ENCODE data around the gene TPT1.
"Not testable (repeated sequence)": the region's sequence is repeated elsewhere in the genome, so short reads cannot be mapped to it uniquely, and the experiment has no call there.

- TF ChIP-seq CTCF (IDR thresholded peaks at IDR 0.05; ENCODE audit: low read depth, low read length); EZH2phosphoT487 (IDR thresholded peaks at IDR 0.05; ENCODE audit: low read depth): not testable (repeated sequence)
Measured at GRCh38 chr13:45380708-45381107, 39.7 kb upstream of the TPT1 start.

Data from OCI-LY3 (cell line).